ENCODE measurements around the gene FHOD3.
"Not testable (repeated sequence)": the region's sequence is repeated elsewhere in the genome, so short reads cannot be mapped to it uniquely, and the experiment has no call there.

The FHOD3 gene

GRCh38 chr18:36721351-36721750 lies 423.8 kb downstream of the FHOD3 start:
- DNase-seq, result not testable (repeated sequence)

GRCh38 chr18:36724169-36724568 lies 426.7 kb downstream of the FHOD3 start:
- no peak for DNase-seq

GRCh38 chr18:36724591-36725001 lies 427.1 kb downstream of the FHOD3 start:
- no peak for DNase-seq

- DNase-seq, result no peak
Observed at GRCh38 chr18:36728345-36728744, 430.8 kb downstream of the FHOD3 start.

- no peak for DNase-seq
Observed at GRCh38 chr18:36729197-36729596, 431.7 kb downstream of the FHOD3 start.

GRCh38 chr18:36732264-36732663 lies 434.8 kb downstream of the FHOD3 start:
- no peak for DNase-seq

GRCh38 chr18:36733150-36733549 lies 435.6 kb downstream of the FHOD3 start:
- DNase-seq, result no peak

- DNase-seq, result no peak
Observed at GRCh38 chr18:36734596-36734995, 437.1 kb downstream of the FHOD3 start.

- no peak for DNase-seq
Observed at GRCh38 chr18:36735130-36735529, 437.6 kb downstream of the FHOD3 start.

GRCh38 chr18:36736094-36736493 lies 438.6 kb downstream of the FHOD3 start:
- DNase-seq, result no peak

- no peak for DNase-seq
Observed at GRCh38 chr18:36737316-36737715, 439.8 kb downstream of the FHOD3 start.

- DNase-seq, result no peak
Observed at GRCh38 chr18:36744261-36744876, 446.9 kb downstream of the FHOD3 start.

- DNase-seq, result no peak
Observed at GRCh38 chr18:36745219-36745975, 447.9 kb downstream of the FHOD3 start.

- no peak for DNase-seq
Observed at GRCh38 chr18:36752929-36753865, 455.7 kb downstream of the FHOD3 start.

GRCh38 chr18:36756242-36756641 lies 458.7 kb downstream of the FHOD3 start:
- DNase-seq, result peak; percentile 10 to 70

GRCh38 chr18:36757081-36757480 lies 459.6 kb downstream of the FHOD3 start:
- peak; percentile 33 to 64 for DNase-seq

- no peak for DNase-seq
Observed at GRCh38 chr18:36757991-36758390, 460.5 kb downstream of the FHOD3 start.

GRCh38 chr18:36758623-36759022 lies 461.1 kb downstream of the FHOD3 start:
- DNase-seq, result no peak

GRCh38 chr18:36759167-36759776 lies 461.8 kb downstream of the FHOD3 start:
- DNase-seq, result no peak

GRCh38 chr18:36760598-36760997 lies 463.1 kb downstream of the FHOD3 start:
- DNase-seq, result no peak

- no peak for DNase-seq
Observed at GRCh38 chr18:36761186-36761698, 463.7 kb downstream of the FHOD3 start.

- DNase-seq, result no peak
Observed at GRCh38 chr18:36762074-36762473, 464.6 kb downstream of the FHOD3 start.

- not testable (repeated sequence) for DNase-seq
Observed at GRCh38 chr18:36762965-36763364, 465.5 kb downstream of the FHOD3 start.
